Activated naive CD4-positive, alpha-beta T cell treated with anti-CD3 and anti-CD28 coated beads, Interleukin-2, amount 10 ng/mL, durations not matched to agents 7 days and 5 days (primary cell): Measurements from ENCODE around the gene GIGYF2.

Experiments used
- CTCF ChIA-PET: fragments of 350-600 bp; sonication (Branson Sonifier 250); formaldehyde crosslinking; loops from one replicate; lab custom pipeline; 2021; ENCODE audit warnings: antibody characterized with exemption; lab: Charles Lee
- DNase-seq: peaks from one replicate; pipeline ENCODE4 v3.0.0-alpha.2; 2020
- H3K27ac Mint-ChIP-seq: one replicate; pipeline ENCODE4 v1.8.0; 2021; ENCODE audit warnings: mild to moderate bottlenecking, moderate library complexity, mixed read lengths
- H3K27me3 Mint-ChIP-seq: one replicate; pipeline ENCODE4 v1.8.0; 2021; ENCODE audit warnings: mild to moderate bottlenecking, mixed read lengths
- H3K36me3 Mint-ChIP-seq: one replicate; pipeline ENCODE4 v1.8.0; 2021; ENCODE audit warnings: mixed read lengths
- H3K4me1 Mint-ChIP-seq: one replicate; pipeline ENCODE4 v1.8.0; 2021; ENCODE audit warnings: mixed read lengths
- H3K4me3 Mint-ChIP-seq: one replicate; pipeline ENCODE4 v1.8.0; 2021; ENCODE audit warnings: mild to moderate bottlenecking, moderate library complexity, mixed read lengths
- H3K9me3 Mint-ChIP-seq: one replicate; pipeline ENCODE4 v1.8.0; 2021; ENCODE audit warnings: mixed read lengths

GIGYF2 gene

DNA sequence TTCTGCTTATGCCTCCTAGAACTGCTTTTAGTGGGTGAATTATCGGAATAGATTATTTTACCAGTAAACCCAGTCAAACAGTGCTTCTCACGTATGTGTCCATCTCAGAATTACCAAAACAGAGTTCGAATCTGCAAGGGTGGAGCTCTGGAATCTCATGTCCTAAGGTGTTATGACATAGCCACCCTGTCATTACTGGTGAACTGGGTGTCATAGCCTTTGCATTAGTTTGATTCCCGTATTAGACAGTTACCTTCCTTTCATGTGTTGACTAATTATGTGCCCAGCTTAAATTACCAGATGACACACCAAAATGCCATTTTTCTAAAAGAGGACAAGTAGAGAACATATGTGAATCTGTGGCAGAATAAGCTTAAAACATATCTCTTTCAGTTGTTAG is 94.4 kb downstream of the GIGYF2 start:
- no peaks in the 10 kb centered on the region for H3K9me3 Mint-ChIP-seq
- peaks cover 53% of the 10 kb centered on the region for H3K36me3 Mint-ChIP-seq

GRCh38 chr2:232793271-232793670 is 96.1 kb downstream of the GIGYF2 start:
- CTCF ChIA-PET = no interaction called here
- DNase-seq = no peak
- Mint-ChIP-seq H3K9me3 (no peaks in the 10 kb centered on the region), H3K4me1 (no peaks in the 10 kb centered on the region), H3K27ac (no peak overlapping the region), H3K4me3 (no peak overlapping the region), H3K27me3 (no peaks in the 10 kb centered on the region), H3K36me3 (peaks cover 54% of the 10 kb centered on the region)

More for the DNA sequence above, 94.4 kb downstream of the GIGYF2 start:
- H3K27ac Mint-ChIP-seq = no peak overlapping the region
- H3K4me3 Mint-ChIP-seq = no peak overlapping the region
- CTCF ChIA-PET = no interaction called here
- no peaks in the 10 kb centered on the region for H3K4me1 Mint-ChIP-seq
- no peak for DNase-seq
- no peaks in the 10 kb centered on the region for H3K27me3 Mint-ChIP-seq

GRCh38 chr2:232794981-232795380 is 97.8 kb downstream of the GIGYF2 start:
- no peak for DNase-seq
- Mint-ChIP-seq H3K9me3 (no peaks in the 10 kb centered on the region), H3K36me3 (peaks cover 54% of the 10 kb centered on the region), H3K4me3 (no peak overlapping the region), H3K27me3 (no peaks in the 10 kb centered on the region), H3K4me1 (no peaks in the 10 kb centered on the region), H3K27ac (no peak overlapping the region)
- CTCF ChIA-PET = no interaction called here

DNA sequence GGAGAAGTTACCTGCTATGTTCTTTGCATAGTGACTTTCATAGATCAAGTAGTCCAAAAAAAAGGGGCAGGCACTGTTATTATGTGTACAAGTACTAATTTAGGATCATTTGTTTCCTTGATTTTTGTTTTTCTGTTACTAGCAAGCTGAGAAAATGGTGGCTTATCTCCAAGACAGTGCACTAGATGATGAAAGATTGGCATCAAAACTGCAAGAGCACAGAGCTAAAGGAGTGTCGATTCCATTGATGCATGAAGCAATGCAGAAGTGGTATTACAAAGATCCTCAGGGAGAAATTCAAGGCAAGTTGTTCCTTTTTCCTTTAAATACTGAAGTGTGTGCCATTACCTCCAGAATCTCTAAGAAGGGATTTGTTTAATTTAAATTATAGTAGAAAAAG is 98.8 kb downstream of the GIGYF2 start:
- CTCF ChIA-PET = interaction anchor here (1.2 kb wide), 1 partner anchor 35 kb away, joined by 3 read pairs; no protein-coding TSS in a partner anchor
- H3K9me3 Mint-ChIP-seq = no peaks in the 10 kb centered on the region
- H3K27ac Mint-ChIP-seq = no peak overlapping the region
- H3K4me1 Mint-ChIP-seq = no peaks in the 10 kb centered on the region
- H3K4me3 Mint-ChIP-seq = no peak overlapping the region
- DNase-seq = no peak
- peaks cover 52% of the 10 kb centered on the region for H3K36me3 Mint-ChIP-seq
- H3K27me3 Mint-ChIP-seq = no peaks in the 10 kb centered on the region

GRCh38 chr2:232798187-232798586 is 101.1 kb downstream of the GIGYF2 start:
- Mint-ChIP-seq H3K27ac (no peak overlapping the region), H3K27me3 (no peaks in the 10 kb centered on the region), H3K36me3 (peaks cover 57% of the 10 kb centered on the region), H3K4me1 (no peaks in the 10 kb centered on the region), H3K4me3 (no peak overlapping the region), H3K9me3 (peaks cover 10% of the 10 kb centered on the region)
- CTCF ChIA-PET = interaction anchor here (0.6 kb wide), 1 partner anchor 135 kb away, joined by 3 read pairs; no protein-coding TSS in a partner anchor
- DNase-seq = no peak

GRCh38 chr2:232800166-232800565 is 103.0 kb downstream of the GIGYF2 start:
- H3K4me3 Mint-ChIP-seq = no peak overlapping the region
- peaks cover 61% of the 10 kb centered on the region for H3K36me3 Mint-ChIP-seq

GRCh38 chr2:232802091-232802490 is 105.0 kb downstream of the GIGYF2 start:
- H3K4me1 Mint-ChIP-seq = no peaks in the 10 kb centered on the region
- H3K36me3 Mint-ChIP-seq = peaks cover 56% of the 10 kb centered on the region
- no peak for DNase-seq
- H3K4me3 Mint-ChIP-seq = no peak overlapping the region
- peaks cover 10% of the 10 kb centered on the region for H3K9me3 Mint-ChIP-seq
- CTCF ChIA-PET = no interaction called here
- no peak overlapping the region for H3K27ac Mint-ChIP-seq
- no peaks in the 10 kb centered on the region for H3K27me3 Mint-ChIP-seq

More at GRCh38 chr2:232800166-232800565, 103.0 kb downstream of the GIGYF2 start:
- Mint-ChIP-seq H3K27ac (no peak overlapping the region), H3K9me3 (peaks cover 10% of the 10 kb centered on the region), H3K4me1 (no peaks in the 10 kb centered on the region), H3K27me3 (no peaks in the 10 kb centered on the region)
- CTCF ChIA-PET = no interaction called here
- DNase-seq = no peak

GRCh38 chr2:232809349-232810124 is 112.4 kb downstream of the GIGYF2 start:
- H3K27me3 Mint-ChIP-seq = no peaks in the 10 kb centered on the region
- H3K27ac Mint-ChIP-seq = no peak overlapping the region
- no peak overlapping the region for H3K4me3 Mint-ChIP-seq
- CTCF ChIA-PET = interaction anchor here (0.8 to 3.1 kb wide), 10 partner anchors 10 to 445 kb away, joined by 3 to 13 read pairs (median 4); no protein-coding TSS in a partner anchor
- no peaks in the 10 kb centered on the region for H3K4me1 Mint-ChIP-seq
- H3K36me3 Mint-ChIP-seq = peaks cover 38% of the 10 kb centered on the region
- H3K9me3 Mint-ChIP-seq = no peaks in the 10 kb centered on the region
- DNase-seq = no peak

GRCh38 chr2:232810444-232810843 is 113.3 kb downstream of the GIGYF2 start:
- CTCF ChIA-PET = interaction anchor here (0.6 to 3.1 kb wide), 12 partner anchors 9 to 440 kb away, joined by 3 to 13 read pairs (median 4); no protein-coding TSS in a partner anchor
- no peak for DNase-seq

DNA sequence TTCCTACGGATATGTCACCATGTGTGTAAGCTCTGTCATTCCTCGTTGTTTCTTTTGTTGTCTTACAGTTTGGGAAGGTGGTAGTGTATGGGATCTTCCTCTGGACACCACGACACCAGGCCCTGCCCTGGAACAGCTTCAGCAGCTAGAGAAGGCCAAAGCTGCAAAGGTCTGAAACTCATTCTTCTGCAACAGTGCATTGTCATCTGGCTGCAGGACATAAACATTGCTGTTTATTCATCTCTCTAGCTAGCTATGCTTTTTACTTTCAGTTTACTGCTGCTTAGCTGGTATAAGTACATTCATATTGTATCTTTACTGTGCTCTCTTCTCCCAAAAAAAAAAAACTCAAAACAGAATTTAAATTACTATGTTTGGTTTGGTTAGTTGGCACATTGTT is 118.4 kb downstream of the GIGYF2 start:
- H3K9me3 Mint-ChIP-seq = no peaks in the 10 kb centered on the region
- CTCF ChIA-PET = no interaction called here
- no peaks in the 10 kb centered on the region for H3K4me1 Mint-ChIP-seq
- H3K36me3 Mint-ChIP-seq = peaks cover 44% of the 10 kb centered on the region
- peak overlapping the region; percentile 83 for H3K27ac Mint-ChIP-seq
- no peak for DNase-seq
- no peak overlapping the region for H3K4me3 Mint-ChIP-seq
- no peaks in the 10 kb centered on the region for H3K27me3 Mint-ChIP-seq

More at GRCh38 chr2:232810444-232810843, 113.3 kb downstream of the GIGYF2 start:
- no peaks in the 10 kb centered on the region for H3K9me3 Mint-ChIP-seq
- no peaks in the 10 kb centered on the region for H3K4me1 Mint-ChIP-seq
- peaks cover 38% of the 10 kb centered on the region for H3K36me3 Mint-ChIP-seq
- no peak overlapping the region for H3K27ac Mint-ChIP-seq
- H3K27me3 Mint-ChIP-seq = no peaks in the 10 kb centered on the region
- no peak overlapping the region for H3K4me3 Mint-ChIP-seq

DNA sequence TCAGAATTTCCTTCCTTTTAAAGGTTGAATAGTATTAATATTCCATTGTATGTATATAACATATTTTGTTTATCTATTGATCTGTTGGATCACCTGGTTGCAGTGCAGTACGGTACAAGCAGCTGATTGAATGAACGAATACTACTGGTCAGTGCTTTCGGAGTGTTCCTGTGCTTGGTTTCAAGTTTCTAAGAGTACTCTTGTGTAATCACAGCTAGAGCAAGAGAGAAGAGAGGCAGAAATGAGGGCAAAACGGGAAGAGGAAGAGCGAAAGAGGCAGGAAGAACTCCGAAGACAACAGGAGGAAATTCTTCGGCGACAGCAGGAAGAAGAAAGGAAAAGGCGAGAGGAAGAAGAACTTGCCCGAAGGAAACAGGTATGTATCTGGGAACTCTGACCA is 119.5 kb downstream of the GIGYF2 start:
- Mint-ChIP-seq H3K4me3 (no peak overlapping the region), H3K27me3 (no peaks in the 10 kb centered on the region), H3K27ac (no peak overlapping the region), H3K9me3 (no peaks in the 10 kb centered on the region), H3K36me3 (peaks cover 43% of the 10 kb centered on the region), H3K4me1 (no peaks in the 10 kb centered on the region)
- CTCF ChIA-PET = no interaction called here
- no peak for DNase-seq

DNA sequence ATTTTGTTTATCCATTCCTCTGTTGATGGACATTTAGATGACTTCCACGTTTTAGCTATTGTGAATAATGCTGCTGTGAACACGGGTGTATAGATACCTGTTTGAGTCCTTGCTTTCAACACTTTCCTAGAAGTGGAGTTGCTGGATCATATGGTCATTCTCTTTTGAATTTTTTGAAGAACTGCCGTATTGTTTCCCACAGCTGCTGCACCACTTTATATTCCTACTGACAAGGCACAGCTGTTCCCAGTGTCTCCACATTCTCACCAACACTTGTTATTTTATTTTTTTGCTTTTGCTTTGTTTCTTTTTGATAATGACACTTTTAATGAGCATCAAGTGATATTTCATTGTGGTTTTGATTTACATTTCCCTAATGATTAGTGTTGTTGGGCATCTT is 120.6 kb downstream of the GIGYF2 start:
- Mint-ChIP-seq H3K27me3 (no peaks in the 10 kb centered on the region), H3K36me3 (peaks cover 42% of the 10 kb centered on the region), H3K9me3 (no peaks in the 10 kb centered on the region), H3K4me3 (no peak overlapping the region), H3K27ac (no peak overlapping the region), H3K4me1 (no peaks in the 10 kb centered on the region)
- DNase-seq = no peak
- CTCF ChIA-PET = no interaction called here

DNA sequence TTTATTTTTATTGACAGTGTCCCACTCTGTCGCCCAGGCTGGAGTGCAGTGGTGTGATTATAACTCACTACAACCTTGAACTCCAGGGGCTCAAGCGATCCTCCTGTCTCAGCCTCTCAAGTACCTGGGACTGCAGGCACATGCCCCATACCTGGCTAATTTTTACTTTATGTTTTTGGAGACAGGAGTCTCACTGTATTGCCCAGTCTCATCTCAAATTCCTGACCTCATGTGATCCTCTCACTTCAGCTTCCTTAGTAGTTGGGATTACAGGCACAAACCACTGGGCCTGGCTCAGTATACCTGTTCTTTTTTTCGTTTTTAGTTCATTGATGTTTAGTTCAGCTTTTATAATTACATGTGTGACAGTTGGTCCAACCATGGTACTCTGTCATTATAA is 132.9 kb downstream of the GIGYF2 start:
- Mint-ChIP-seq H3K36me3 (peaks cover 57% of the 10 kb centered on the region), H3K27ac (no peak overlapping the region), H3K9me3 (no peaks in the 10 kb centered on the region), H3K27me3 (no peaks in the 10 kb centered on the region), H3K4me1 (no peaks in the 10 kb centered on the region), H3K4me3 (no peak overlapping the region)
- CTCF ChIA-PET = no interaction called here
- DNase-seq = no peak

DNA sequence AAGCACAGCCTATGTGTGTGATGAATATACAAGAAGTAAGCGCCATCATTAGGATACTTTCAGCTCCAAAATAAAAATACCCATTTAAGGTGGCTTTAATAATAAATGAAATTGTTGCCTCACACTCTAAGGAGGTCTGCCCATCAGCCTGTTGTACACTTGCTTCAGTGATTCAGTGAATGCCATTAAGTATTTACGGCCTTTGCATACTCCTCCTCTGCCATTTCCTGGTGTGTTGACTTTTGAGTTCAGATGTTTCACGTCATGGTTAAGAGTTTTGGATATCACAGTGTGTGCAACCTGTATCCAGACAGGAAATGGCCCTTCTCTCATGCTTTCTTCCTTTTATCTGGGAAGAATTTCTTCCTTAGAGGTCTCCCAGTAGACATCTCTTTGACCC is 134.4 kb downstream of the GIGYF2 start:
- no peaks in the 10 kb centered on the region for H3K4me1 Mint-ChIP-seq
- no peaks in the 10 kb centered on the region for H3K9me3 Mint-ChIP-seq
- peaks cover 52% of the 10 kb centered on the region for H3K36me3 Mint-ChIP-seq
- H3K4me3 Mint-ChIP-seq = no peak overlapping the region
- H3K27ac Mint-ChIP-seq = no peak overlapping the region
- no peak for DNase-seq
- CTCF ChIA-PET = no interaction called here
- H3K27me3 Mint-ChIP-seq = no peaks in the 10 kb centered on the region

DNA sequence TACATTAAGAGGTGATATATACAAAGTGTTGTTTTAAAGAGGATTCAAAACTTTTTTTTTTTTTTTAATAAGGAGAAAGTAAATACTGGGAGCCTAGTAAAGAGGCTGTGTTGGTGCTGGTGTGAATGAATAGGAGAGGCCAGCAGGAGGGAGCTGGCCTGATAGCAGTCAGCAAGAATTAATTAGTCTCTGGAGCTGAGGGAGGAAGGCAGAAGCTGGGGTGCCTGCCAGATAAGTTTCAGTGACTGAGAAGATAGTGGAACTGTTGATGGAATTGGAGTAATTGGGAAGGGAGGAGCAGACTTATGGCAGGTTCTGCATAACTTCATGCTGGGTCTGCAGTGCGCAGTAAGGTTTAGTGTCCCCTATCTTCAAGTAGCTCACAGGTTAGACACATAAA is 136.7 kb downstream of the GIGYF2 start:
- Mint-ChIP-seq H3K27ac (no peak overlapping the region), H3K27me3 (no peaks in the 10 kb centered on the region), H3K4me1 (peaks cover 17% of the 10 kb centered on the region), H3K36me3 (peaks cover 61% of the 10 kb centered on the region), H3K9me3 (no peaks in the 10 kb centered on the region), H3K4me3 (no peak overlapping the region)
- CTCF ChIA-PET = no interaction called here
- no peak for DNase-seq
